Measurements from ENCODE around the gene UROC1.

DNA sequence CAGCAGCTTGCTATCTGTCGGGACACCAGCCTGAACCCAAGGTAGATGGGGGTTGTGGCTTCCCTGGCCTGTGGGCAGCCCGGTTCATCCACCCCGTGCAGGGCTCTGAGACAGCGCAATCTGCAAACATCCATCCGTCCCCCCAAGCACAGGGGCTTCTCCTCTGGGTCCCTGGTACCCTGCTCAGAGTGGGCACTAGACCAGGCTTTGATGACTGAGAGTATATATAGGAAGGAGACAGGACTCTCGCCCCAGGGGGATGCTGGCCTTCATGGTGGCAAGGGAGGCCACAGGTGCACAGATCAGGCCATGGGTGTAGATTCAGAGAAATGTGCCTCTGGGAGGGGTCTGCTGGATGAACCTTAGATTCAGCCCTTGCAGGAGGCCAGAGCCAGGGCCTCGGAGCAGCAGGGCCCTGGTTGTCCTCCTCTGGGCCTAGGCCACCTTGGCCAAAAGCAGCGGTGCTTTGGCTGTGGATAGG, 82.6 kb downstream of the UROC1 start:
- no peak for TF ChIP-seq SIN3B (IDR thresholded peaks at IDR 0.05; ENCODE audit: low read length)
- TF ChIP-seq TAF1 (CRISPR knock-in tag; IDR thresholded peaks at IDR 0.05), result no peak
- TF ChIP-seq, protein P1, sequence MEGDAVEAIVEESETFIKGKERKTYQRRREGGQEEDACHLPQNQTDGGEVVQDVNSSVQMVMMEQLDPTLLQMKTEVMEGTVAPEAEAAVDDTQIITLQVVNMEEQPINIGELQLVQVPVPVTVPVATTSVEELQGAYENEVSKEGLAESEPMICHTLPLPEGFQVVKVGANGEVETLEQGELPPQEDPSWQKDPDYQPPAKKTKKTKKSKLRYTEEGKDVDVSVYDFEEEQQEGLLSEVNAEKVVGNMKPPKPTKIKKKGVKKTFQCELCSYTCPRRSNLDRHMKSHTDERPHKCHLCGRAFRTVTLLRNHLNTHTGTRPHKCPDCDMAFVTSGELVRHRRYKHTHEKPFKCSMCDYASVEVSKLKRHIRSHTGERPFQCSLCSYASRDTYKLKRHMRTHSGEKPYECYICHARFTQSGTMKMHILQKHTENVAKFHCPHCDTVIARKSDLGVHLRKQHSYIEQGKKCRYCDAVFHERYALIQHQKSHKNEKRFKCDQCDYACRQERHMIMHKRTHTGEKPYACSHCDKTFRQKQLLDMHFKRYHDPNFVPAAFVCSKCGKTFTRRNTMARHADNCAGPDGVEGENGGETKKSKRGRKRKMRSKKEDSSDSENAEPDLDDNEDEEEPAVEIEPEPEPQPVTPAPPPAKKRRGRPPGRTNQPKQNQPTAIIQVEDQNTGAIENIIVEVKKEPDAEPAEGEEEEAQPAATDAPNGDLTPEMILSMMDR (CRISPR knock-in tag; IDR thresholded peaks at IDR 0.05), result no peak
- no peak for TF ChIP-seq ZNF282 (IDR thresholded peaks at IDR 0.05; ENCODE audit: partially characterized antibody)
- no peak for TF ChIP-seq ZSCAN29 (CRISPR knock-in tag; conservative IDR thresholded peaks at IDR 0.05)
- no peak for TF ChIP-seq ZNF101 (CRISPR knock-in tag; IDR thresholded peaks at IDR 0.05; ENCODE audit: borderline replicate concordance, low read depth)
- no peak for TF ChIP-seq ZNF589 (CRISPR knock-in tag; conservative IDR thresholded peaks at IDR 0.05)
- no peak for TF ChIP-seq TARDBP (CRISPR knock-in tag; IDR thresholded peaks at IDR 0.05)
